Astrocyte (in vitro differentiated cells and primary cell): ENCODE data around the gene TAAR5.

Experiments used
- CTCF ChIP-seq: IDR thresholded peaks from 2 replicates; pipeline ENCODE4 v1.5.1; 2011; ENCODE audit warnings: low read depth, mild to moderate bottlenecking, inconsistent platforms, low read length, moderate library complexity; ENCODE audit not compliant: insufficient read depth
- EZH2 ChIP-seq: IDR thresholded peaks from 2 replicates; pipeline ENCODE4 v1.6.1; 2012; ENCODE audit warnings: mild to moderate bottlenecking, low read length, inconsistent platforms; ENCODE audit not compliant: insufficient read depth

- no peak for TF ChIP-seq EZH2
- TF ChIP-seq CTCF = no peak
Measured at GRCh38 chr6:132607544-132608233, 18.1 kb upstream of the TAAR5 start.
